HG02870 (cell line): ENCODE measurements around the gene SIK2.

Source experiments
- ATAC-seq: cut with Tn5 transposase; IDR thresholded peaks from one replicate; pipeline ENCODE4 v1.9.1; 2021; ENCODE audit warnings: mild to moderate bottlenecking, moderate library complexity; ENCODE audit not compliant: unreplicated experiment

SIK2 gene

GRCh38 chr11:111581341-111581740 is 20.9 kb upstream of the SIK2 start:
- ATAC-seq: no peak

GRCh38 chr11:111582163-111582562 is 20.1 kb upstream of the SIK2 start:
- ATAC-seq: no peak

- ATAC-seq: no peak
These were observed 19.4 kb upstream of the SIK2 start for GRCh38 chr11:111582881-111583280.

- ATAC-seq: no peak
These were observed 16.9 kb upstream of the SIK2 start for GRCh38 chr11:111585371-111585770.

GRCh38 chr11:111586388-111586831 is 15.8 kb upstream of the SIK2 start:
- no peak for ATAC-seq

GRCh38 chr11:111589114-111589513 is 13.1 kb upstream of the SIK2 start:
- no peak for ATAC-seq

GRCh38 chr11:111589886-111590499 is 12.3 kb upstream of the SIK2 start:
- ATAC-seq: no peak

GRCh38 chr11:111591187-111591960 is 10.9 kb upstream of the SIK2 start:
- no peak for ATAC-seq

GRCh38 chr11:111592491-111592890 is 9.8 kb upstream of the SIK2 start:
- ATAC-seq: no peak

GRCh38 chr11:111596319-111596718 is 5.9 kb upstream of the SIK2 start:
- no peak for ATAC-seq

- ATAC-seq: no peak
These were observed 4.1 kb upstream of the SIK2 start for GRCh38 chr11:111598148-111598547.

- ATAC-seq: no peak
These were observed 3.7 kb upstream of the SIK2 start for GRCh38 chr11:111598559-111598958.

GRCh38 chr11:111601636-111601978 is 642 bp upstream of the SIK2 start:
- no peak for ATAC-seq

- peak; percentile 5 for ATAC-seq
These were observed 789 bp downstream of the SIK2 start for GRCh38 chr11:111602865-111603610.

- ATAC-seq: no peak
These were observed 1.4 kb downstream of the SIK2 start for GRCh38 chr11:111603611-111604130.

GRCh38 chr11:111604392-111605009 is 2.3 kb downstream of the SIK2 start:
- ATAC-seq: no peak

GRCh38 chr11:111605681-111606080 is 3.4 kb downstream of the SIK2 start:
- no peak for ATAC-seq

- ATAC-seq: no peak
These were observed 4.7 kb downstream of the SIK2 start for GRCh38 chr11:111606986-111607385.

- ATAC-seq: no peak
These were observed 5.5 kb downstream of the SIK2 start for GRCh38 chr11:111607751-111608150.

- no peak for ATAC-seq
These were observed 10.0 kb downstream of the SIK2 start for GRCh38 chr11:111612224-111612623.

- no peak for ATAC-seq
These were observed 15.0 kb downstream of the SIK2 start for GRCh38 chr11:111617286-111617685.
